Liver (tissue), 3 donors: ENCODE measurements around the gene BAHD1.

Experiments
- EGR1 ChIP-seq, 2 donors: IDR thresholded peaks; 2 replicates each; pipeline ENCODE4 v1.6.1; 2016 to 2018; ENCODE audit warnings: antibody characterized with exemption in 2 of 2, low read depth in 2 of 2
- GABPA ChIP-seq, 2 donors: IDR thresholded peaks in 1 of 2; conservative IDR thresholded peaks in 1 of 2; 2 replicates each; pipeline ENCODE4 v1.6.1; 2016; ENCODE audit warnings: antibody characterized with exemption in 2 of 2, mild to moderate bottlenecking in 1 of 2, moderate library complexity in 1 of 2
- HNF4G ChIP-seq: IDR thresholded peaks from 2 replicates; pipeline ENCODE4 v1.6.1; 2016; ENCODE audit warnings: antibody characterized with exemption
- JUND ChIP-seq, 2 donors: IDR thresholded peaks; 2 replicates each; pipeline ENCODE4 v1.6.1; 2016; ENCODE audit warnings: antibody characterized with exemption in 2 of 2
- RAD21 ChIP-seq, 2 donors: IDR thresholded peaks; 2 replicates each; pipeline ENCODE4 v1.6.1; 2016; ENCODE audit warnings: antibody characterized with exemption in 2 of 2, mild to moderate bottlenecking in 2 of 2
- SP1 ChIP-seq: IDR thresholded peaks from 2 replicates; pipeline ENCODE4 v1.6.1; 2018; ENCODE audit warnings: antibody characterized with exemption, mild to moderate bottlenecking
- TAF1 ChIP-seq: conservative IDR thresholded peaks from 2 replicates; pipeline ENCODE4 v1.6.1; 2016; ENCODE audit warnings: antibody characterized with exemption, mild to moderate bottlenecking
- TF ChIP-seq, protein P1 (sequence below): fragments of 150-350 bp; IDR thresholded peaks from 2 replicates; pipeline ENCODE4 v1.5.1; 2017; ENCODE audit warnings: improper control_type of control experiment, low read depth, low read length; ENCODE audit not compliant: missing input control
- TF ChIP-seq, protein P2 (sequence below): IDR thresholded peaks from 2 replicates; pipeline ENCODE4 v1.6.1; 2016; ENCODE audit warnings: antibody characterized with exemption
- TF ChIP-seq, protein P3 (sequence below): IDR thresholded peaks from 2 replicates; pipeline ENCODE4 v1.6.1; 2016; ENCODE audit warnings: antibody characterized with exemption
- donor health status: healthy.
- donor health status: healthy.

DNA sequence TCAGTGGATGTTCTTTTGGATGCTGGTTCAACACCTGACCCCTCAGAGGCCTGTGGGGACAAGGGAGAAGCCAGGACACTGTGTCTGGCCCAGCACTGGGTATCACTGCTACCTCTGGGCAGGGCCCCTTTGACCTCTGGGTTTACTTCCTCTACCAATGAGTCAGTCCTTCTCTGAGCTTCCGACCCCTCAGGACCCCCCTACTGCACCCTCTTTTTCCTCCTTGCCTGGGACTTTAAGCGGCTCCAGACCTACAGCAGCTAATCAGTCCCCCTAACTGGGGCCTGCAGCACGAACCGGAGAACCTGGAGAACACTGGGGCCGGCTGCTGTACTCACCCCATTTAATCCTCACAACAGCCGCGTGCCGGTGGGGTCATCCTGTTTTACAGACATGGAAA lies 33.8 kb downstream of the BAHD1 start:
- TF ChIP-seq GABPA (IDR thresholded peaks at IDR 0.05 in 1 of 2, conservative IDR thresholded peaks at IDR 0.05 in 1 of 2) (no peak), TAF1 (no peak), EGR1 (IDR thresholded peaks at IDR 0.05; ENCODE audit: low read depth in 2 of 2) (no peak), SP1 (no peak), JUND (IDR thresholded peaks at IDR 0.05) (no peak), HNF4G (no peak), RAD21 (IDR thresholded peaks at IDR 0.05) (no peak)
- TF ChIP-seq, protein P1, sequence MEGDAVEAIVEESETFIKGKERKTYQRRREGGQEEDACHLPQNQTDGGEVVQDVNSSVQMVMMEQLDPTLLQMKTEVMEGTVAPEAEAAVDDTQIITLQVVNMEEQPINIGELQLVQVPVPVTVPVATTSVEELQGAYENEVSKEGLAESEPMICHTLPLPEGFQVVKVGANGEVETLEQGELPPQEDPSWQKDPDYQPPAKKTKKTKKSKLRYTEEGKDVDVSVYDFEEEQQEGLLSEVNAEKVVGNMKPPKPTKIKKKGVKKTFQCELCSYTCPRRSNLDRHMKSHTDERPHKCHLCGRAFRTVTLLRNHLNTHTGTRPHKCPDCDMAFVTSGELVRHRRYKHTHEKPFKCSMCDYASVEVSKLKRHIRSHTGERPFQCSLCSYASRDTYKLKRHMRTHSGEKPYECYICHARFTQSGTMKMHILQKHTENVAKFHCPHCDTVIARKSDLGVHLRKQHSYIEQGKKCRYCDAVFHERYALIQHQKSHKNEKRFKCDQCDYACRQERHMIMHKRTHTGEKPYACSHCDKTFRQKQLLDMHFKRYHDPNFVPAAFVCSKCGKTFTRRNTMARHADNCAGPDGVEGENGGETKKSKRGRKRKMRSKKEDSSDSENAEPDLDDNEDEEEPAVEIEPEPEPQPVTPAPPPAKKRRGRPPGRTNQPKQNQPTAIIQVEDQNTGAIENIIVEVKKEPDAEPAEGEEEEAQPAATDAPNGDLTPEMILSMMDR, result no peak
- TF ChIP-seq, protein P2, sequence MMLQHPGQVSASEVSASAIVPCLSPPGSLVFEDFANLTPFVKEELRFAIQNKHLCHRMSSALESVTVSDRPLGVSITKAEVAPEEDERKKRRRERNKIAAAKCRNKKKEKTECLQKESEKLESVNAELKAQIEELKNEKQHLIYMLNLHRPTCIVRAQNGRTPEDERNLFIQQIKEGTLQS, result no peak
- TF ChIP-seq, protein P3, sequence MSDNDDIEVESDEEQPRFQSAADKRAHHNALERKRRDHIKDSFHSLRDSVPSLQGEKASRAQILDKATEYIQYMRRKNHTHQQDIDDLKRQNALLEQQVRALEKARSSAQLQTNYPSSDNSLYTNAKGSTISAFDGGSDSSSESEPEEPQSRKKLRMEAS, result no peak
